Body of pancreas (tissue), 4 donors: ENCODE measurements around the gene AK1. TPM values are rescaled to one million over a fixed set of nuclear protein-coding genes. Genes with fewer than 3 reads are reported as not detected.

Source experiments
- ATAC-seq: fragments of 150-250 bp; one replicate; pipeline ENCODE4 v1.9.1; 2016
- DNase-seq, 4 donors: peaks; one replicate each; pipeline ENCODE4 v3.0.0-alpha.2; 2019
- H3K27ac ChIP-seq, 4 donors: fragments of 200-600 bp; sonication (generic); 1 replicate in 3 of 4; 2 replicates in 1 of 4; pipeline versions ENCODE4 v1.5.1 to v1.6.1; 2016 to 2019; ENCODE audit warnings: mild to moderate bottlenecking in 1 of 4, mixed read lengths in 1 of 4, moderate library complexity in 1 of 4
- H3K27me3 ChIP-seq, 2 donors: fragments of 200-600 bp; sonication (generic); one replicate each; pipeline ENCODE4 v1.6.0; 2016; ENCODE audit warnings: mild to moderate bottlenecking in 1 of 2
- H3K36me3 ChIP-seq, 2 donors: fragments of 200-600 bp; sonication (generic); replicated peaks in 1 of 2; 2 replicates each; pipeline ENCODE4 v1.5.1; 2016; ENCODE audit warnings: low read depth in 2 of 2; ENCODE audit not compliant: insufficient read depth in 1 of 2
- H3K4me1 ChIP-seq: fragments of 200-600 bp; sonication (generic); one replicate; pipeline ENCODE4 v1.6.0; 2016
- H3K4me3 ChIP-seq, 2 donors: fragments of 200-600 bp; sonication (generic); 1 replicate in 1 of 2; 2 replicates in 1 of 2; pipeline ENCODE4 v1.5.1; 2016 to 2019
- H3K9me3 ChIP-seq, 3 donors: fragments of 200-600 bp; sonication (generic); 1 replicate in 2 of 3; 2 replicates in 1 of 3; pipeline ENCODE4 v1.5.1; 2016
- POLR2A ChIP-seq, 3 donors: fragments of 450-650 bp; IDR thresholded peaks; one replicate each; pipeline ENCODE4 v1.6.1; 2016; ENCODE audit warnings: antibody characterized with exemption in 3 of 3, mild to moderate bottlenecking in 2 of 3
- WGBS, 2 donors: methylation state at CpG; one replicate each; pipeline ENCODE4 v1.1.5; 2017; 5-methylcytosine and 5-hydroxymethylcytosine counted together
- intact Hi-C: fragments of 100-400 bp; cut with DNase I; formaldehyde crosslinking; loops from one replicate; pipeline ENCODE4 v1.15.1; 2023
- total RNA-seq, 2 donors: library from RNA; depleted of rRNA; stranded (reverse); fragments of >200 nt; gene quantifications; one replicate each; pipeline ENCODE4 v1.1.0, GENCODE V29; 2016
- TF ChIP-seq, protein P1 (sequence below), 7 experiments: fragments of 450-650 bp in 4 of 7; fragments of 200-600 bp in 3 of 7; sonication (generic) in 3 of 7; IDR thresholded peaks; one replicate each; pipeline ENCODE4 v1.5.1; 2016 to 2019; ENCODE audit warnings: antibody characterized with exemption in 7 of 7

Gene AK1
- total RNA-seq, 2 donors from 2014 or later = 8.8 to 23.7 TPM

DNA sequence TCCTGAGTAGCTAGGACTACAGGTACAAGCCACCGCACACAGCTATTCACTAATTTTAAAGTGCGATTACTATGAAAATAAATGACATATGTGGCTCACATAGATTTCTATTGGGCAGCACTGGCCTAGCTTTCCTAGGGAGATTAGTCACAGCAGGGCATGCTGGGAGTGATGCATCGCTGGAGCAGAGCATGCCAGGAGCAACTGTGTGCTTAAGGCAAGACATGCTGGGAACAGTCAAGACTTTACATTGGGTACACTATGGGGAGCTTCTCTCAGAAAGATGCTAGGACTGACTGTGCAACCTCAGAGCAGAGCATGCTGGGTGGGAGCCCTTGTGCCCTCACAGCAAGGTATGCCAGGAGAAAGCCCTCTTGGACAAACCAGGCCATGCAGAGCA, 12.6 kb upstream of the AK1 start:
- Histone ChIP-seq H3K27me3 (no peaks in the 10 kb centered on the region), H3K4me3 (no peak overlapping the region), H3K36me3 (peaks cover 21 to 38% of the 10 kb centered on the region in 2 donors), H3K4me1 (peaks cover 14% of the 10 kb centered on the region), H3K27ac (no peak overlapping the region), H3K9me3 (peaks cover 0 to 15% (median 0%) of the 10 kb centered on the region in 3 donors)
- ATAC-seq = no peak
- WGBS, 2 donors = 93 to 95% methylated on average over 3 of the region's 3 CpGs
- intact Hi-C loops = no loop called here
- DNase-seq = no peak
- no peak for TF ChIP-seq POLR2A (IDR thresholded peaks at IDR 0.05)
- TF ChIP-seq, protein P1, sequence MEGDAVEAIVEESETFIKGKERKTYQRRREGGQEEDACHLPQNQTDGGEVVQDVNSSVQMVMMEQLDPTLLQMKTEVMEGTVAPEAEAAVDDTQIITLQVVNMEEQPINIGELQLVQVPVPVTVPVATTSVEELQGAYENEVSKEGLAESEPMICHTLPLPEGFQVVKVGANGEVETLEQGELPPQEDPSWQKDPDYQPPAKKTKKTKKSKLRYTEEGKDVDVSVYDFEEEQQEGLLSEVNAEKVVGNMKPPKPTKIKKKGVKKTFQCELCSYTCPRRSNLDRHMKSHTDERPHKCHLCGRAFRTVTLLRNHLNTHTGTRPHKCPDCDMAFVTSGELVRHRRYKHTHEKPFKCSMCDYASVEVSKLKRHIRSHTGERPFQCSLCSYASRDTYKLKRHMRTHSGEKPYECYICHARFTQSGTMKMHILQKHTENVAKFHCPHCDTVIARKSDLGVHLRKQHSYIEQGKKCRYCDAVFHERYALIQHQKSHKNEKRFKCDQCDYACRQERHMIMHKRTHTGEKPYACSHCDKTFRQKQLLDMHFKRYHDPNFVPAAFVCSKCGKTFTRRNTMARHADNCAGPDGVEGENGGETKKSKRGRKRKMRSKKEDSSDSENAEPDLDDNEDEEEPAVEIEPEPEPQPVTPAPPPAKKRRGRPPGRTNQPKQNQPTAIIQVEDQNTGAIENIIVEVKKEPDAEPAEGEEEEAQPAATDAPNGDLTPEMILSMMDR (IDR thresholded peaks at IDR 0.05) = no peak

DNA sequence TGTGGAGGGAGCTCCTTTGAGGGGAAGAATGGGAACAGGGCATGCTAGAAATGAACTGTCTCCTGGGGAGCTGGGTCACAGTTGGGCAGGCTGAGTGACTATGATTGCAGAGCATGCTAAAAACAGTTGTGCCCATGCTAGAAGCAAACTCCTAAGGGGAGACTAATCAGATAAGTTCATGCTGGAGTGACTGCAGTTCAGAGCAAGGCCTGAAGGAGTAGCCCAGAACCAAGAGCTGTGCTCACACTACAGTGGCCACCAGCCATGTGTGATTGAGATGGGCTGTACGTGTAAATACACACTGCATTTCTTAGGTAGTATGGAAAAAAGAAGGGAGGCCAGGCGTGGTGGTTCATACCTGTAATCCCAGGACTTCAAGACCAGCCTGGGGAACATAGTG, 10.3 kb upstream of the AK1 start:
- no peak overlapping the region for H3K4me3 ChIP-seq
- intact Hi-C loops = no loop called here
- WGBS, 2 donors = 80 to 81% methylated on average over 2 of the region's 2 CpGs
- TF ChIP-seq POLR2A (IDR thresholded peaks at IDR 0.05) = no peak
- TF ChIP-seq, protein P1 (IDR thresholded peaks at IDR 0.05) = no peak
- peaks cover 6 to 18% of the 10 kb centered on the region in 2 donors for H3K36me3 ChIP-seq
- no peak for ATAC-seq
- peaks cover 0 to 2% (median 0%) of the 10 kb centered on the region in 3 donors for H3K9me3 ChIP-seq
- DNase-seq = no peak
- H3K4me1 ChIP-seq = peaks cover 29% of the 10 kb centered on the region
- H3K27ac ChIP-seq = no peak overlapping the region
- no peaks in the 10 kb centered on the region for H3K27me3 ChIP-seq

DNA sequence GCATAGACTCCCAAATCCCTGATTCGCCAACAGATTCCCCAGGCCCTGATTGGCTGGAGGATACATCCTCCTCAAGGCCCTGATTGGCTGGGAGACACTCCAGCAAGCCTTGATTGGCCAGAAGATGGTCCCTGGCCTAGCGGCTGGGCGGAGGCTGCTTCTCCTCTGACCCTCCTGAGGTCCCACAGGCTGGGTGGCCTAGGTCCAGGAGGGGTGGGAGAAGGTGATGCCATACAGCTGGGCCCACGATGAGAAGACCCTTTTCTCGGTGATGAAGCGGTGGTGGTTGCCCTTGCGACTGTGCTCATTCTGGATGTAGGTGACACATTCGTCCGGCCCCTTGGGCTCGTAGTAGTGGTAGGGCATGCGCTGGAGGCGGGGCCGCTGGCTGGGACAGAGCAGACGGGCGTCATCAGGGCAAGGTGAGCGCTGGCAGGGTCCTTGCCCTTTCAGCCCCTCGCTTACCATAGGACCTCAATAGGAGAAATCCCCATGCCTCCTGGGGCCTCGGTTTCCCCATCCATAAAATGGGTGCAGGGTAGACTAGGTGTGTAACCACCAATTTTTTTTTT, 9.0 kb upstream of the AK1 start:
- peaks cover 5 to 17% of the 10 kb centered on the region in 2 donors for H3K36me3 ChIP-seq
- H3K27me3 ChIP-seq = no peaks in the 10 kb centered on the region
- no peak for TF ChIP-seq POLR2A (IDR thresholded peaks at IDR 0.05)
- TF ChIP-seq, protein P1 (IDR thresholded peaks at IDR 0.05) = no peak
- H3K4me1 ChIP-seq = peaks cover 29% of the 10 kb centered on the region
- no peak for DNase-seq
- WGBS, 2 donors = 96% methylated on average over 16 to 18 of the region's 18 CpGs
- H3K9me3 ChIP-seq = no peaks in the 10 kb centered on the region
- ATAC-seq = no peak
- peak overlapping the region in 1 of 4 donors; percentile 65 for H3K27ac ChIP-seq
- no peak overlapping the region for H3K4me3 ChIP-seq
- intact Hi-C loops = no loop called here

DNA sequence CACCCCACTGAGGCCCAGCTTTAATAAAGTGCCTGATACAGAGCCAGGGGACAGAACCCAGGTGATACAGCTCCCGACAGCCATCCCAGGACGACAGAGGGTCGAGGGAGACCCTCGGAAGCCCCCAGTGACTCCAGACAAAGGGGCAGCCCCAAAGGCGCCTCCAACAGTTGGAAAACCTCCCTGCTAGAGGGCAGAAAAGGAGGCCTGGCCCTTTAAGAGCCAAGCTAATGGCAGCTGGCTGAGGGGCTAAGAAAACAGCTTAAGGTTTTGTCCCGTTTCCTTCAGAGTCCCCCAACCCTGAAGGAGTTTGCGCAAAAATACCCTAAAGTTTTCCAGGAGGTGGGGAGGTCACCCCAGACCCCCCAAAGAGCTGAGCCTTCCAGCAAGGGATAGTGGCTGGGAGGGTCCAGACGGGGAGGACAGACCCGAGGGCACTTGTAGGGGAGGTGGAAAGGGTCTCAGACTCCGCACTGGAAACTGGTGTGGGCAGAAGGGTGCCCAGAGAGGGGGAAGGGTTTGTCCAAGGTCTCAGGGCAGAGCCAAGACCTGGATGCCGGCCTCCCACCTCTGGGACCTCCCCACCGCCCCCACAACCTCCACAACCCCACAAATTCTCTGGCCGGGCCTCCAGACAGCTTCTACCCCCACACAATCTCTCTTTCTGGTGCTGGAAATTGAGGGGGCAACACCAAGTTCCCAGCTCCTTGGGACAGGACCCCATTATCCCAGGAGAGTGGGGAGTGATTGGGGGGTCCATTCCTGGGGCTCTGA, 8.2 kb upstream of the AK1 start:
- Histone ChIP-seq H3K9me3 (no peaks in the 10 kb centered on the region), H3K4me1 (peaks cover 29% of the 10 kb centered on the region), H3K27ac (peak overlapping the region in 3 of 4 donors; percentile 65 to 82 (median 81)), H3K4me3 (no peak overlapping the region), H3K36me3 (peaks cover 5 to 14% of the 10 kb centered on the region in 2 donors), H3K27me3 (no peaks in the 10 kb centered on the region)
- 82 to 92% methylated on average over 11 to 13 of the region's 13 CpGs for WGBS, 2 donors
- DNase-seq (no peak), ATAC-seq (no peak)
- intact Hi-C loops = no loop called here
- TF ChIP-seq, protein P1 (IDR thresholded peaks at IDR 0.05) = no peak
- no peak for TF ChIP-seq POLR2A (IDR thresholded peaks at IDR 0.05)
